GM12878 (cell line): ENCODE results near the gene KRR1. TPM values are rescaled to one million over a fixed set of nuclear protein-coding genes. Genes with fewer than 3 reads are reported as not detected.

ENCODE experiments used
- BCL11A ChIP-seq: IDR thresholded peaks from 2 replicates; pipeline ENCODE4 v1.6.1; 2011; ENCODE audit warnings: low read depth, low read length
- CBX3 ChIP-seq: fragments of 200-600 bp; sonication (generic); IDR thresholded peaks from 2 replicates; pipeline ENCODE4 v1.6.1; 2016; ENCODE audit warnings: low read depth, borderline replicate concordance
- EED ChIP-seq: sonication (generic); IDR thresholded peaks from 2 replicates; pipeline ENCODE4 v1.6.1; 2016; ENCODE audit warnings: antibody characterized with exemption, low read depth
- IKZF1 ChIP-seq: fragments of 450-650 bp; conservative IDR thresholded peaks from 2 replicates; pipeline ENCODE4 v1.6.1; 2017; ENCODE audit warnings: antibody characterized with exemption, mild to moderate bottlenecking
- MTA2 ChIP-seq: fragments of 450-650 bp; IDR thresholded peaks from 2 replicates; pipeline ENCODE4 v1.6.1; 2016; ENCODE audit warnings: low read depth, mild to moderate bottlenecking, moderate library complexity
- NBN ChIP-seq: fragments of 450-650 bp; IDR thresholded peaks from 2 replicates; pipeline ENCODE4 v1.6.1; 2016
- NFYB ChIP-seq: IDR thresholded peaks from 2 replicates; pipeline ENCODE4 v1.6.1; 2011; ENCODE audit warnings: low read depth, mild to moderate bottlenecking, low read length, improper control_type of control experiment, moderate library complexity; ENCODE audit not compliant: insufficient read depth
- PAX5 ChIP-seq: IDR thresholded peaks from 2 replicates; pipeline ENCODE4 v1.6.1; 2011; ENCODE audit warnings: low read depth, low read length, borderline replicate concordance
- RAD21 ChIP-seq: IDR thresholded peaks from 2 replicates; pipeline ENCODE4 v1.6.1; 2011; ENCODE audit warnings: mild to moderate bottlenecking, low read depth, low read length, moderate library complexity; ENCODE audit not compliant: insufficient read depth
- SMARCA5 ChIP-seq: fragments of 450-650 bp; IDR thresholded peaks from 2 replicates; pipeline ENCODE4 v1.6.1; 2017; ENCODE audit warnings: mild to moderate bottlenecking
- SPI1 ChIP-seq: IDR thresholded peaks from 2 replicates; pipeline ENCODE4 v1.6.1; 2011; ENCODE audit warnings: low read depth, mild to moderate bottlenecking, low read length, moderate library complexity, borderline replicate concordance; ENCODE audit not compliant: insufficient read depth
- STAT3 ChIP-seq: IDR thresholded peaks from 2 replicates; pipeline ENCODE4 v1.6.1; 2011; ENCODE audit warnings: low read depth, low read length, improper control_type of control experiment
- TAF1 ChIP-seq: IDR thresholded peaks from 2 replicates; pipeline ENCODE4 v1.6.1; 2011; ENCODE audit warnings: mild to moderate bottlenecking, low read depth, low read length, borderline replicate concordance
- polyA plus RNA-seq, 11 experiments: library from polyadenylated mRNA; depleted of rRNA in 4 of 11; unstranded in 6 of 11; stranded (reverse) in 5 of 11; fragments of >200 nt; fragmentation: Nextera tagmentation in 4 of 11; fragmentation: Illumina TruSeq in 1 of 11; extraction: Ambion mirVana in 4 of 11; extraction: Trizol in 1 of 11; gene quantifications; 1 replicate in 1 of 11; 2 replicates in 10 of 11; pipeline versions ENCODE4 v1.2.1 to v1.2.3, GENCODE V29; 2011 to 2016; ENCODE audit warnings: inconsistent platforms in 2 of 11, missing spikeins in 2 of 11, low read depth in 1 of 11
- total RNA-seq, 4 experiments: library from RNA; depleted of rRNA in 3 of 4; stranded (reverse); fragments of >200 nt in 3 of 4; fragmentation: Illumina TruSeq in 1 of 4; extraction: Trizol in 1 of 4; gene quantifications; 2 replicates each; pipeline versions ENCODE4 v1.2.1 to v1.2.3, GENCODE V29; 2013 to 2021
- TF ChIP-seq, protein P1 (sequence below), 3 experiments: IDR thresholded peaks in 2 of 3; conservative IDR thresholded peaks in 1 of 3; 2 replicates each; pipeline ENCODE4 v1.5.1; 2011; ENCODE audit warnings: low read depth in 3 of 3, low read length in 3 of 3, mild to moderate bottlenecking in 3 of 3, control low read depth in 2 of 3, moderate library complexity in 2 of 3, inconsistent platforms in 1 of 3, mixed read lengths in 1 of 3; ENCODE audit not compliant: control insufficient read depth in 2 of 3, insufficient read depth in 1 of 3; ENCODE audit errors: extremely low read depth in 1 of 3
- TF ChIP-seq, protein P2 (sequence below): fragments of 450-650 bp; IDR thresholded peaks from 2 replicates; pipeline ENCODE4 v1.6.1; 2017; ENCODE audit warnings: mild to moderate bottlenecking, low read depth, inconsistent platforms; ENCODE audit not compliant: poor library complexity, severe bottlenecking
- TF ChIP-seq, protein P3 (sequence below): fragments of 450-650 bp; IDR thresholded peaks from 2 replicates; pipeline ENCODE4 v1.6.1; 2016; ENCODE audit warnings: mild to moderate bottlenecking
- TF ChIP-seq, protein P4 (sequence below): fragments of 450-650 bp; IDR thresholded peaks from 2 replicates; pipeline ENCODE4 v1.6.1; 2017; ENCODE audit warnings: low read depth, mild to moderate bottlenecking, moderate library complexity
- TF ChIP-seq, protein P5 (sequence below): IDR thresholded peaks from 2 replicates; pipeline ENCODE4 v1.6.1; 2012; ENCODE audit warnings: low read length, inconsistent platforms
- TF ChIP-seq, protein P6 (sequence below): IDR thresholded peaks from 2 replicates; pipeline ENCODE4 v1.6.1; 2011; ENCODE audit warnings: borderline replicate concordance, low read depth, mild to moderate bottlenecking, moderate library complexity, low read length; ENCODE audit not compliant: insufficient read depth, poor library complexity, severe bottlenecking

Gene KRR1
- total and polyA plus RNA-seq, 10 of the 15 experiments (the other 5 are each of a cell fraction or from before 2014, with no cell fraction given): 29.6 to 103 (median 75.3) TPM

DNA sequence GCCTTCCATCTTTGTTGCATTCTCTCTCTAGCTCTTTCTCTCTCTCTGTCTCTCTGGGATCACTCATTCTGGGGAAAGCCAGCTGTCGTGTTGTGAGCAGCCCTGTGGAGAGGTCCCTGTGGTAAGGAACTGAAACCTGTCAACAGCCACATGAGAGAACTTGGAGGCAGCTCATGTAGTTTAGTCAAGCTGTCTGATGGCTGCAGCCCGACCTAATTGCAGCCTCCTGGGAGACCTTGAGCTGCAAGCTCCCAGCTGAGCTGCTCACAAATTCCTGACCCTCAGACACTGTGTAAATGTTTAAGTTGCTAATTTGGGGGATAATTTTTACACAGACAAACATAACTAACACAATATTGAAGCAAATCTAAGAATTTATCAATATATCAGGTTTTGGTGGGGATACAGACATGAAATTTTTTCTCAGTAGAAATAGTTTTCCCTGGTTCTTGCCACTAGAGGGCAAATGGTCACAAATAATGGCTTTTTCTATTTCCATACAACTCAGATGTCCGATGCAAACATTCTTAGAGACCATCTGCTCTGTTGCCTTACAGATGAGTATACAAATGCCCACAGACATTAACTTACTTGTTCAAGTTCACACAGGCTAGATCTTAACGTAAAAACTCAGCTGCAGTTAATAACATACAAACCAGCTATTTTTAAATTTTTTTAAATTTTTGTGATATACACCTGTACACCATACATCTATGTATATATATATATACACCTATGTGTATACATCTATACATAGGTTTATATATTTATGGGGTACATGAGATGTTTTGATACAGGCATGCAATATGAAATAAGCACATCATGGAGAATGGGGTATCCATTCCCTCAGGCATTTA, 15.5 kb upstream of the KRR1 start (continued):
- TF ChIP-seq, protein P1, sequence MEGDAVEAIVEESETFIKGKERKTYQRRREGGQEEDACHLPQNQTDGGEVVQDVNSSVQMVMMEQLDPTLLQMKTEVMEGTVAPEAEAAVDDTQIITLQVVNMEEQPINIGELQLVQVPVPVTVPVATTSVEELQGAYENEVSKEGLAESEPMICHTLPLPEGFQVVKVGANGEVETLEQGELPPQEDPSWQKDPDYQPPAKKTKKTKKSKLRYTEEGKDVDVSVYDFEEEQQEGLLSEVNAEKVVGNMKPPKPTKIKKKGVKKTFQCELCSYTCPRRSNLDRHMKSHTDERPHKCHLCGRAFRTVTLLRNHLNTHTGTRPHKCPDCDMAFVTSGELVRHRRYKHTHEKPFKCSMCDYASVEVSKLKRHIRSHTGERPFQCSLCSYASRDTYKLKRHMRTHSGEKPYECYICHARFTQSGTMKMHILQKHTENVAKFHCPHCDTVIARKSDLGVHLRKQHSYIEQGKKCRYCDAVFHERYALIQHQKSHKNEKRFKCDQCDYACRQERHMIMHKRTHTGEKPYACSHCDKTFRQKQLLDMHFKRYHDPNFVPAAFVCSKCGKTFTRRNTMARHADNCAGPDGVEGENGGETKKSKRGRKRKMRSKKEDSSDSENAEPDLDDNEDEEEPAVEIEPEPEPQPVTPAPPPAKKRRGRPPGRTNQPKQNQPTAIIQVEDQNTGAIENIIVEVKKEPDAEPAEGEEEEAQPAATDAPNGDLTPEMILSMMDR (IDR thresholded peaks at IDR 0.05 in 2 of 3, conservative IDR thresholded peaks at IDR 0.05 in 1 of 3; ENCODE audit: control insufficient read depth in 2 of 3, extremely low read depth in 1 of 3, insufficient read depth in 1 of 3, low read depth in 3 of 3, low read length in 3 of 3): peak; percentile 53 to 73 (median 62); a peak in 5 of 6 replicates
- TF ChIP-seq, protein P2, sequence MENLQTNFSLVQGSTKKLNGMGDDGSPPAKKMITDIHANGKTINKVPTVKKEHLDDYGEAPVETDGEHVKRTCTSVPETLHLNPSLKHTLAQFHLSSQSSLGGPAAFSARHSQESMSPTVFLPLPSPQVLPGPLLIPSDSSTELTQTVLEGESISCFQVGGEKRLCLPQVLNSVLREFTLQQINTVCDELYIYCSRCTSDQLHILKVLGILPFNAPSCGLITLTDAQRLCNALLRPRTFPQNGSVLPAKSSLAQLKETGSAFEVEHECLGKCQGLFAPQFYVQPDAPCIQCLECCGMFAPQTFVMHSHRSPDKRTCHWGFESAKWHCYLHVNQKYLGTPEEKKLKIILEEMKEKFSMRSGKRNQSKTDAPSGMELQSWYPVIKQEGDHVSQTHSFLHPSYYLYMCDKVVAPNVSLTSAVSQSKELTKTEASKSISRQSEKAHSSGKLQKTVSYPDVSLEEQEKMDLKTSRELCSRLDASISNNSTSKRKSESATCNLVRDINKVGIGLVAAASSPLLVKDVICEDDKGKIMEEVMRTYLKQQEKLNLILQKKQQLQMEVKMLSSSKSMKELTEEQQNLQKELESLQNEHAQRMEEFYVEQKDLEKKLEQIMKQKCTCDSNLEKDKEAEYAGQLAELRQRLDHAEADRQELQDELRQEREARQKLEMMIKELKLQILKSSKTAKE: peak; percentile 48
- peak; percentile 44; the same call in 1 of the 2 replicates for TF ChIP-seq PAX5
- no peak for TF ChIP-seq NFYB
- peak; percentile 82 for TF ChIP-seq BCL11A
- TF ChIP-seq SMARCA5: 0 out of 2 replicates have a peak, but pooled peaks have one; percentile 40
- no peak for TF ChIP-seq STAT3
- TF ChIP-seq SPI1: peak; percentile 97
- peak; percentile 89 for TF ChIP-seq MTA2
- TF ChIP-seq, protein P3, sequence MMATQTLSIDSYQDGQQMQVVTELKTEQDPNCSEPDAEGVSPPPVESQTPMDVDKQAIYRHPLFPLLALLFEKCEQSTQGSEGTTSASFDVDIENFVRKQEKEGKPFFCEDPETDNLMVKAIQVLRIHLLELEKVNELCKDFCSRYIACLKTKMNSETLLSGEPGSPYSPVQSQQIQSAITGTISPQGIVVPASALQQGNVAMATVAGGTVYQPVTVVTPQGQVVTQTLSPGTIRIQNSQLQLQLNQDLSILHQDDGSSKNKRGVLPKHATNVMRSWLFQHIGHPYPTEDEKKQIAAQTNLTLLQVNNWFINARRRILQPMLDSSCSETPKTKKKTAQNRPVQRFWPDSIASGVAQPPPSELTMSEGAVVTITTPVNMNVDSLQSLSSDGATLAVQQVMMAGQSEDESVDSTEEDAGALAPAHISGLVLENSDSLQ: peak; percentile 42
- no peak for TF ChIP-seq CBX3
- TF ChIP-seq, protein P4, sequence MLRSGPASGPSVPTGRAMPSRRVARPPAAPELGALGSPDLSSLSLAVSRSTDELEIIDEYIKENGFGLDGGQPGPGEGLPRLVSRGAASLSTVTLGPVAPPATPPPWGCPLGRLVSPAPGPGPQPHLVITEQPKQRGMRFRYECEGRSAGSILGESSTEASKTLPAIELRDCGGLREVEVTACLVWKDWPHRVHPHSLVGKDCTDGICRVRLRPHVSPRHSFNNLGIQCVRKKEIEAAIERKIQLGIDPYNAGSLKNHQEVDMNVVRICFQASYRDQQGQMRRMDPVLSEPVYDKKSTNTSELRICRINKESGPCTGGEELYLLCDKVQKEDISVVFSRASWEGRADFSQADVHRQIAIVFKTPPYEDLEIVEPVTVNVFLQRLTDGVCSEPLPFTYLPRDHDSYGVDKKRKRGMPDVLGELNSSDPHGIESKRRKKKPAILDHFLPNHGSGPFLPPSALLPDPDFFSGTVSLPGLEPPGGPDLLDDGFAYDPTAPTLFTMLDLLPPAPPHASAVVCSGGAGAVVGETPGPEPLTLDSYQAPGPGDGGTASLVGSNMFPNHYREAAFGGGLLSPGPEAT: peak; percentile 60; the same call in 1 of the 2 replicates
- peak; percentile 83 for TF ChIP-seq IKZF1
- no peak for TF ChIP-seq TAF1
- TF ChIP-seq EED: peak; percentile 91
- TF ChIP-seq NBN: peak; percentile 52; the same call in 1 of the 2 replicates
- TF ChIP-seq, protein P5, sequence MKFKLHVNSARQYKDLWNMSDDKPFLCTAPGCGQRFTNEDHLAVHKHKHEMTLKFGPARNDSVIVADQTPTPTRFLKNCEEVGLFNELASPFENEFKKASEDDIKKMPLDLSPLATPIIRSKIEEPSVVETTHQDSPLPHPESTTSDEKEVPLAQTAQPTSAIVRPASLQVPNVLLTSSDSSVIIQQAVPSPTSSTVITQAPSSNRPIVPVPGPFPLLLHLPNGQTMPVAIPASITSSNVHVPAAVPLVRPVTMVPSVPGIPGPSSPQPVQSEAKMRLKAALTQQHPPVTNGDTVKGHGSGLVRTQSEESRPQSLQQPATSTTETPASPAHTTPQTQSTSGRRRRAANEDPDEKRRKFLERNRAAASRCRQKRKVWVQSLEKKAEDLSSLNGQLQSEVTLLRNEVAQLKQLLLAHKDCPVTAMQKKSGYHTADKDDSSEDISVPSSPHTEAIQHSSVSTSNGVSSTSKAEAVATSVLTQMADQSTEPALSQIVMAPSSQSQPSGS: 0 out of 2 replicates have a peak, but pooled peaks have one; percentile 6
- TF ChIP-seq, protein P6, sequence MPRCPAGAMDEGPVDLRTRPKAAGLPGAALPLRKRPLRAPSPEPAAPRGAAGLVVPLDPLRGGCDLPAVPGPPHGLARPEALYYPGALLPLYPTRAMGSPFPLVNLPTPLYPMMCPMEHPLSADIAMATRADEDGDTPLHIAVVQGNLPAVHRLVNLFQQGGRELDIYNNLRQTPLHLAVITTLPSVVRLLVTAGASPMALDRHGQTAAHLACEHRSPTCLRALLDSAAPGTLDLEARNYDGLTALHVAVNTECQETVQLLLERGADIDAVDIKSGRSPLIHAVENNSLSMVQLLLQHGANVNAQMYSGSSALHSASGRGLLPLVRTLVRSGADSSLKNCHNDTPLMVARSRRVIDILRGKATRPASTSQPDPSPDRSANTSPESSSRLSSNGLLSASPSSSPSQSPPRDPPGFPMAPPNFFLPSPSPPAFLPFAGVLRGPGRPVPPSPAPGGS: peak; percentile 50
- peak; percentile 82 for TF ChIP-seq RAD21
